ENCODE measurements around the gene ERP29.
"Not testable (repeated sequence)": the region's sequence is repeated elsewhere in the genome, so short reads cannot be mapped to it uniquely, and the experiment has no call there.

ERP29 gene

GRCh38 chr12:112036614-112037013 lies 23.4 kb downstream of the ERP29 start:
- not testable (repeated sequence) for DNase-seq (ENCODE audit: low read depth)

GRCh38 chr12:112046003-112046402 lies 32.8 kb downstream of the ERP29 start:
- DNase-seq (ENCODE audit: low read depth), result no peak

- no peak for DNase-seq (ENCODE audit: low read depth)
These were observed 36.1 kb downstream of the ERP29 start for GRCh38 chr12:112049351-112049750.

- no peak for DNase-seq (ENCODE audit: low read depth)
These were observed 47.9 kb downstream of the ERP29 start for GRCh38 chr12:112061137-112061536.

GRCh38 chr12:112063273-112063672 lies 50.0 kb downstream of the ERP29 start:
- DNase-seq (ENCODE audit: low read depth), result no peak

- no peak for DNase-seq (ENCODE audit: low read depth)
These were observed 53.3 kb downstream of the ERP29 start for GRCh38 chr12:112066566-112066965.

Measured in activated T-cell treated with anti-CD3 and anti-CD28 coated beads for 48 hours (primary cell).